IPS-20b (cell line): ENCODE measurements around the gene GALNTL6.

ENCODE experiments used
- H3K27ac ChIP-seq: one replicate; pipeline ENCODE4 v1.5.1; 2013; ENCODE audit warnings: low read length
- H3K27me3 ChIP-seq: 2 replicates; pipeline ENCODE4 v1.6.1; 2013; ENCODE audit warnings: mild to moderate bottlenecking, low read length, inconsistent platforms; ENCODE audit not compliant: insufficient read depth
- H3K36me3 ChIP-seq: 2 replicates; pipeline ENCODE4 v1.6.1; 2013; ENCODE audit warnings: low read depth, mild to moderate bottlenecking, inconsistent platforms, low read length, moderate library complexity; ENCODE audit not compliant: insufficient read depth
- H3K4me1 ChIP-seq: 2 replicates; pipeline ENCODE4 v1.6.1; 2013; ENCODE audit warnings: mild to moderate bottlenecking, control low read depth, inconsistent platforms, low read length, moderate library complexity; ENCODE audit not compliant: insufficient read depth
- H3K4me3 ChIP-seq: 2 replicates; pipeline ENCODE4 v1.5.1; 2013; ENCODE audit warnings: mild to moderate bottlenecking, low read length, inconsistent platforms
- H3K9ac ChIP-seq: 2 replicates; pipeline ENCODE4 v1.6.1; 2013; ENCODE audit warnings: low read depth, mild to moderate bottlenecking, inconsistent platforms, low read length, moderate library complexity
- H3K9me3 ChIP-seq: 2 replicates; pipeline ENCODE4 v1.6.1; 2013; ENCODE audit warnings: mild to moderate bottlenecking, low read depth, low read length, inconsistent platforms; ENCODE audit not compliant: insufficient read depth

Gene GALNTL6

GRCh38 chr4:172851534-172851933 lies 1038.3 kb downstream of the GALNTL6 start:
- no peak overlapping the region for H3K27ac ChIP-seq
- H3K9ac ChIP-seq, result no peak overlapping the region
- H3K9me3 ChIP-seq, result no peaks in the 10 kb centered on the region
- H3K4me1 ChIP-seq, result no peaks in the 10 kb centered on the region
- H3K36me3 ChIP-seq, result no peaks in the 10 kb centered on the region
- H3K27me3 ChIP-seq, result no peaks in the 10 kb centered on the region
- H3K4me3 ChIP-seq, result no peak overlapping the region

- H3K27ac ChIP-seq, result no peak overlapping the region
- no peak overlapping the region for H3K4me3 ChIP-seq
- H3K9ac ChIP-seq, result no peak overlapping the region
- H3K9me3 ChIP-seq, result no peaks in the 10 kb centered on the region
- no peaks in the 10 kb centered on the region for H3K4me1 ChIP-seq
- H3K36me3 ChIP-seq, result no peaks in the 10 kb centered on the region
- H3K27me3 ChIP-seq, result no peaks in the 10 kb centered on the region
Observed at GRCh38 chr4:172857026-172857425, 1043.8 kb downstream of the GALNTL6 start.

- no peak overlapping the region for H3K27ac ChIP-seq
- H3K27me3 ChIP-seq, result no peaks in the 10 kb centered on the region
- no peaks in the 10 kb centered on the region for H3K36me3 ChIP-seq
- no peak overlapping the region for H3K9ac ChIP-seq
- H3K9me3 ChIP-seq, result no peaks in the 10 kb centered on the region
- H3K4me1 ChIP-seq, result no peaks in the 10 kb centered on the region
- no peak overlapping the region for H3K4me3 ChIP-seq
Observed at GRCh38 chr4:172858731-172859230, 1045.6 kb downstream of the GALNTL6 start.

- Histone ChIP-seq H3K4me1 (peaks cover 5% of the 10 kb centered on the region; the same call in 1 of the 2 replicates), H3K9ac (no peak overlapping the region), H3K9me3 (no peaks in the 10 kb centered on the region), H3K27me3 (no peaks in the 10 kb centered on the region), H3K36me3 (no peaks in the 10 kb centered on the region), H3K27ac (no peak overlapping the region), H3K4me3 (no peak overlapping the region)
Observed at GRCh38 chr4:172865103-172865502, 1051.9 kb downstream of the GALNTL6 start.

- H3K9ac ChIP-seq, result no peak overlapping the region
- H3K9me3 ChIP-seq, result no peaks in the 10 kb centered on the region
- peaks cover 5% of the 10 kb centered on the region; the same call in 1 of the 2 replicates for H3K4me1 ChIP-seq
- H3K36me3 ChIP-seq, result no peaks in the 10 kb centered on the region
- no peak overlapping the region for H3K4me3 ChIP-seq
- H3K27ac ChIP-seq, result no peak overlapping the region
- no peaks in the 10 kb centered on the region for H3K27me3 ChIP-seq
Observed at GRCh38 chr4:172865531-172866127, 1052.4 kb downstream of the GALNTL6 start.

GRCh38 chr4:172866421-172866820 lies 1053.2 kb downstream of the GALNTL6 start:
- no peaks in the 10 kb centered on the region for H3K9me3 ChIP-seq
- H3K4me3 ChIP-seq, result no peak overlapping the region
- H3K4me1 ChIP-seq, result peaks cover 5% of the 10 kb centered on the region; the same call in 1 of the 2 replicates
- H3K36me3 ChIP-seq, result no peaks in the 10 kb centered on the region
- H3K9ac ChIP-seq, result no peak overlapping the region
- no peak overlapping the region for H3K27ac ChIP-seq
- no peaks in the 10 kb centered on the region for H3K27me3 ChIP-seq

GRCh38 chr4:172867835-172868234 lies 1054.6 kb downstream of the GALNTL6 start:
- H3K27me3 ChIP-seq, result no peaks in the 10 kb centered on the region
- no peak overlapping the region for H3K27ac ChIP-seq
- no peak overlapping the region for H3K4me3 ChIP-seq
- peaks cover 10% of the 10 kb centered on the region; the same call in 1 of the 2 replicates for H3K4me1 ChIP-seq
- no peak overlapping the region for H3K9ac ChIP-seq
- H3K36me3 ChIP-seq, result no peaks in the 10 kb centered on the region
- H3K9me3 ChIP-seq, result no peaks in the 10 kb centered on the region

- H3K4me3 ChIP-seq, result no peak overlapping the region
- H3K9ac ChIP-seq, result no peak overlapping the region
- H3K36me3 ChIP-seq, result no peaks in the 10 kb centered on the region
- peaks cover 10% of the 10 kb centered on the region; the same call in 1 of the 2 replicates for H3K4me1 ChIP-seq
- H3K27me3 ChIP-seq, result no peaks in the 10 kb centered on the region
- no peaks in the 10 kb centered on the region for H3K9me3 ChIP-seq
- no peak overlapping the region for H3K27ac ChIP-seq
Observed at GRCh38 chr4:172868271-172868670, 1055.1 kb downstream of the GALNTL6 start.

GRCh38 chr4:172869621-172870268 lies 1056.5 kb downstream of the GALNTL6 start:
- Histone ChIP-seq H3K9ac (no peak overlapping the region), H3K36me3 (no peaks in the 10 kb centered on the region), H3K4me1 (peaks cover 10% of the 10 kb centered on the region; the same call in 1 of the 2 replicates), H3K27ac (no peak overlapping the region), H3K4me3 (no peak overlapping the region), H3K9me3 (no peaks in the 10 kb centered on the region), H3K27me3 (no peaks in the 10 kb centered on the region)

GRCh38 chr4:172871381-172871780 lies 1058.2 kb downstream of the GALNTL6 start:
- Histone ChIP-seq H3K9me3 (no peaks in the 10 kb centered on the region), H3K27me3 (no peaks in the 10 kb centered on the region), H3K4me1 (peaks cover 10% of the 10 kb centered on the region; the same call in 1 of the 2 replicates), H3K36me3 (no peaks in the 10 kb centered on the region), H3K27ac (no peak overlapping the region), H3K9ac (no peak overlapping the region), H3K4me3 (no peak overlapping the region)

- Histone ChIP-seq H3K9ac (no peak overlapping the region), H3K27me3 (no peaks in the 10 kb centered on the region), H3K4me1 (peaks cover 6% of the 10 kb centered on the region; the same call in 1 of the 2 replicates), H3K27ac (no peak overlapping the region), H3K4me3 (no peak overlapping the region), H3K9me3 (no peaks in the 10 kb centered on the region), H3K36me3 (no peaks in the 10 kb centered on the region)
Observed at GRCh38 chr4:172874944-172875343, 1061.7 kb downstream of the GALNTL6 start.

- Histone ChIP-seq H3K4me3 (no peak overlapping the region), H3K36me3 (no peaks in the 10 kb centered on the region), H3K9me3 (no peaks in the 10 kb centered on the region), H3K9ac (no peak overlapping the region), H3K4me1 (peaks cover 6% of the 10 kb centered on the region; the same call in 1 of the 2 replicates), H3K27ac (no peak overlapping the region), H3K27me3 (no peaks in the 10 kb centered on the region)
Observed at GRCh38 chr4:172876394-172876793, 1063.2 kb downstream of the GALNTL6 start.
